GM19468 (cell line): ENCODE results near the gene PSMC3.
"Not testable (repeated sequence)": the region's sequence is repeated elsewhere in the genome, so short reads cannot be mapped to it uniquely, and the experiment has no call there.

Source experiments
- ATAC-seq: cut with Tn5 transposase; IDR thresholded peaks from one replicate; pipeline ENCODE4 v1.9.1; 2021; ENCODE audit warnings: mild to moderate bottlenecking, moderate library complexity, moderate number of reproducible peaks; ENCODE audit not compliant: unreplicated experiment; ENCODE audit errors: extremely low read depth

The PSMC3 gene

DNA sequence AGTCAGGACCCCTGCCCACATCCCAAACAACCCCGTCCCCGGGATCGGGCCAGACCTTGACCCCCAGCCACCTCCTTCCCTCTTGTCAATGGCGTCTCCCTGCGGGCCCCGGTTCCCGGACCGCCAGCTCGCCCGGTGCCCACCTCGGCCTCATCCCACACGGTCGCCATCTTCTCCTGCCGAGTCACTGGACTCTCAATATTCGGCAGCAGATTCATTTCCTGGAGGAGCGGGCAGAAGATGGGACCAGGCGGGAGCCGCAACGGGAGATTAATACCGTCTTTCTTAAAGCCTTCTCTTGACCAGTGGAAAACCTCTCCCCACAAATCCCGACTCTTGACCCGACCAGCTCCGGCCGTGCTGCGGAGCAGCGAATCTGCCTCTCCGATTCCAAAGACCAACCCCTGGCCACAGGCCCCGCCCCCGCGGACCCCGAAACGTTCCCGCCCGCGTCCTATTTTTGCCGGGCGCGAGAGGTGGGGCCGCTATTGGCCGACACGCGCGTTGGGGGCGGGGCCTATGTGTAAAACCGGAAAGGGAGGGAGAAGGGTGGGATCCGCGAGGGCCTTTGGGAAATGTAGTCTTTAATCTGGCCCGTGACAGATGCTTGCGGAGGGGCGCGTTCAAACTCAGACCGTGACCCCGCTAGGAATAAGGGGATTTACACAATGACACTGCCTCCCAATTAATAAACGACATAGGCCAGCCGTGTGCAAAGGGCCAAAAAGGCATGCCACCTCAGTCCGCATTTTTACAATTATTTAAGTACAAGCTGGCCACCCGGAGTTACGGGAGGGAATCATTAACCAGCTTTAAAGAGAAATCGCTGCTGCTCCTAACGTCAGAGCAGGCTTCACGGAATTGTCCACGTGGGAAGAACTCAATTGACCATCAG, at the start of gene PSMC3:
Gene PSMC3, minus strand, starts transcription at position 378 of the 895 bp plus-strand sequence. Its CDS starts 160 bp downstream, at position 218.
- peak; percentile 84 for ATAC-seq

DNA sequence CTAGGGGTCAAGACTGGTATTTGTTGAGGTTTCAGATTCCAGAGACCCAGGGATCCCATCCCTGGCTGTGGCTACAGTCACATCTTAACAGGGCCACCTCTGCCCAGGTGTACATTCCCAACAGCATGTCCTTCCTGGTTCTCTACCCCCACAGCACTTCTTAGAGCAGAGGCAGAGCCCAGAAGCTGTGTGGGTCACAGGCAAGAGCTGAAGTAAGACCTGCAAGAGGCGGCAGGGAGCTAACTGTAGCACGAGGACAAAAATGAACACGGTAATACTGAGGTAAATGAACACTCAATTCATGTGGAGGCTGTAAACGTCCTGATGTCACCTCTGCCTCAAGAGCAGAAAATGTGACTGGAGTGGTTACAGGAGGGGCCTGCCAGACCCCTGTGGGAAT, 44.4 kb upstream of the PSMC3 start:
- no peak for ATAC-seq

- no peak for ATAC-seq
Observed at GRCh38 chr11:47469361-47470179, 43.3 kb upstream of the PSMC3 start.

DNA sequence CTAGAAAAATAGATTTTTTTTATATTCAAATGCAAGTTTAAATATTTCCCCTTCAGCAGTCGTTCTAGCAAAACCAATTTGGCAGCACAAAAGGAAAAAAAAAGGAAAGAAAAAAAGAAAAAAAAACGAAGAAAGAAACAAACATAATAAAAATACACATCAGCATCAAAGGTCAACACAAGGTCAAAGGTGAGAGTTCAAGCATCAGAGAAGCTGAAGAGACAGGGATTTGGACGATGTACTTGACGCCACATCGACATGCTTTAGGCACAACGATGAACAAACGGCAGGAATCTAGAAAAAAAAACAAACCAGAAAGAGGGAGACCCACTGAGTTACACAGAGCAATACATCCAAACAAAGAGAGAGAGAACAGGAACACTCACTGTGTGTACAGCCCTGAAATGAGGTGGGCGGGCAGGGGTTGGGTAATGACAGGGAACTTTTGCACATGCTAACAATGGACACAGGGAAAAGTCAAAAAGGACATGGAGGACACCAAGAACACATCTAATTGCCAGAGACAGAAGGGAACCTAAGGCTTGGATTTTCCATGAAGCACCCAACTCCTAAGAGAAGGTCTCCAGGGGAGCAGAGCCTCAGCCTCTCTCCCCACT, 42.5 kb upstream of the PSMC3 start:
- no peak for ATAC-seq

DNA sequence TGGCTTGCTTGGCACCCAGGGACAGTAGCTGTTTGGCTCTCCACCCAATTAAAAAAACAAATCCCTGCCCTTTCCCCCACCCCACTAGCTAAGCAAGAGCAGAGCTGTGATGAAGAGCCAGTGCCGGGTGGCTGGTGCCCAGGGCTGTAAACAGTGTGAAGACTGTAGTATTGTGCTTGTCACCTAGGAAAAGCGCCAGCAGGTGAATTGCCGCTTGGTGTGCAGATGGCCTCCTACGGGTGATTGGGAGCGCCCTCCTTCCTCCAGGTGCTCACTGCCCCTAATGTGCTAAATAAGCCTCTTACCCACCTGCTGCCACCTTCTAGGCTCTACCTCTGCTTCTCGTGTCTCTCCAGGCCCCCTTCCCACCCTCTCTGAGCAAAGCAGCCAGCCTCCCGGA, 41.1 kb upstream of the PSMC3 start:
- ATAC-seq: no peak

GRCh38 chr11:47466701-47467250, 40.5 kb upstream of the PSMC3 start:
- ATAC-seq: no peak

DNA sequence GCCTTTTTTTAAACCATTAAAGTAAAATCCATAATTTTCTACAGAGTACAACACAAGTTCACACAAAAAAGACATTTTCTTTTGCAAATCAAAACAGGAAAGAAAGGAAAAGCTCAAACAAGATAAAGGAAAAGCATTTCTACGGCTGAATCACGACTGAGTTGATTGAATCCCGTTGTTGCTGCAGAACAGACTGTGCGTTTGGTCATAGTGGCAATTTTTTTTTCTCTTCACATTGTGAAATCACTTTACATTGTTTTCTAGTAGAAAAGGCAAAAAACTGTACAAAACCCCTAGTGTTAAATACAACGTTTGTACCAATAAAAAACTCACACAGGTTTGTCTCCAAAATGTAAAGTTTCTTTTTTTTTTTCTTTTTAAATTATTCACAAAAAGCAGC, 40.0 kb upstream of the PSMC3 start:
- ATAC-seq: no peak

DNA sequence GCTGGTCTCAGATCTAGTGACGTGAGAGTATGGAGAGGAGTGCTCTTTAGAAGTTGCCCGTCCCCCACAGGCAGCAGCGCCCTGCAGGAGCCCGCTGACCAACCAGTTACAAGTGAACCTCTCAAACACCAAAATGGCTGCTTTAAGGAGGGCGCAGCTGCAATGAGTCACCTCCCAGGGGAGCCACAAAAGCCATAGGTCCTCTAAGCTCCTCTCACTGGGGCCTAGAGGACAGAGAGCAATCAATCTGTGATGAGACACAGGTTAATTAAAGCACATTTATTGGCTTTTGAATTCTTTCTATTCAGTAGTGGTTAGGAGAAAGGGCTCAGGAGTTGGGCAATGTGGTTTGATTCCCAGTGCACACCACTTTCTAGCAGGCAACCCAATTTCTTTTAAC, 38.2 kb upstream of the PSMC3 start:
- no peak for ATAC-seq

DNA sequence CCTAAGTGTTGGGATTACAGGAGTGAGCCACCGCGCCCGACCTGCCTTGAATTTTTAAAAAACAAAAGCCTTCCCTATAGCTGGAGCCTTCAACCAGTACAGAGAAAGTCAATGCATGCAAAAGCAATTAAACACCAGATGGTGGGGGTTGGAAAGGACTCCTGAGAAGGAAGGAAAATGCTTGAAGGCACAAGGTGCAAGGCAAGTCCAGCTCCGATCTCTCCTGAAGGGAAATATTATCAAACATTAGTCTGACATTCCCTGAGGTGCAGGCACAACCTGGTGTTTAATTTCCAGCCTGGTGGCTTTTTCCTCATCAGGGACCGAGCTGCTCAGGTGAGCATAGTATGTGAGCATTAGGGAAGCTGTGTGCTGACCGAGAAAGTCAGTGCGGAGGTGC, 35.6 kb upstream of the PSMC3 start:
- no peak for ATAC-seq

GRCh38 chr11:47460571-47461235, 34.5 kb upstream of the PSMC3 start:
- ATAC-seq: no peak

GRCh38 chr11:47454258-47454671, 28.0 kb upstream of the PSMC3 start:
- not testable (repeated sequence) for ATAC-seq

- no peak for ATAC-seq
Observed at GRCh38 chr11:47453365-47453764, 27.1 kb upstream of the PSMC3 start.

DNA sequence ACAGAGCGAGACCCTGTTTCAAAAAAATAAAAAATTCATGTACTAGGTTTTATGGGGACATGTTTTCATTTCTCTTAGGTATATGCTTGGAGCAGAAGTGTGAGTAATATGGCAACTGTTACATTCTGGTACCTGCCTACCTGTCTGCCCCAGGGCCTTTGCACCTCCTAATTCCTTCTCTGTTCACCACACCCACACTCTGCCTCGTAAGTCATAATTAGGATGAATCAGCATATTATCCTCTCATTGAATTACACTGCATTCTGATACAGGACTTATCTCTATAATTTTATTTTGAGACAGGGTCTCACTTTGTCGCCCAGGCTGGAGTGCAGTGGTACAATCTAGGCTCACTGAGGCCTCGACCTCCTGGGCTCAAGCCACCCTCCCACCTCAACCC, 25.8 kb upstream of the PSMC3 start:
- no peak for ATAC-seq

DNA sequence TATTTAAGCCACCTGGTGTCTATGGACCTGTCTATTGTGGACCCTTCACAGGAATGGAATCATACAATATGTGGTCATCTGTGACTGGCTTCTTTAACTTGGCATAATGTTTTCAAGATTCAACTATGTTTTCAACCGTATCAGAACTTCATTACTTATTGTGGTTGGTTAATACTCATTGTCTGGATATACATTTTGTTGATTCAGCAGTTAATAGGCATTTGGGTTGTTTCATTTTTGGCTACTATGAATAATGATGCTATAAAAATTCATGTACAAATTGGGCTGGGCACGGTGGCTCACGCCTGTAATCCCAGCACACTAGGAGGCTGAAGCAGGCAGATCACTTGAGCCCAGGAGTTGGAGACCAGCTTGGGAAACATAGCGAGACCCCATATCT, 25.2 kb upstream of the PSMC3 start:
- ATAC-seq: no peak

- ATAC-seq: no peak
Observed at GRCh38 chr11:47449541-47449940, 23.3 kb upstream of the PSMC3 start.

DNA sequence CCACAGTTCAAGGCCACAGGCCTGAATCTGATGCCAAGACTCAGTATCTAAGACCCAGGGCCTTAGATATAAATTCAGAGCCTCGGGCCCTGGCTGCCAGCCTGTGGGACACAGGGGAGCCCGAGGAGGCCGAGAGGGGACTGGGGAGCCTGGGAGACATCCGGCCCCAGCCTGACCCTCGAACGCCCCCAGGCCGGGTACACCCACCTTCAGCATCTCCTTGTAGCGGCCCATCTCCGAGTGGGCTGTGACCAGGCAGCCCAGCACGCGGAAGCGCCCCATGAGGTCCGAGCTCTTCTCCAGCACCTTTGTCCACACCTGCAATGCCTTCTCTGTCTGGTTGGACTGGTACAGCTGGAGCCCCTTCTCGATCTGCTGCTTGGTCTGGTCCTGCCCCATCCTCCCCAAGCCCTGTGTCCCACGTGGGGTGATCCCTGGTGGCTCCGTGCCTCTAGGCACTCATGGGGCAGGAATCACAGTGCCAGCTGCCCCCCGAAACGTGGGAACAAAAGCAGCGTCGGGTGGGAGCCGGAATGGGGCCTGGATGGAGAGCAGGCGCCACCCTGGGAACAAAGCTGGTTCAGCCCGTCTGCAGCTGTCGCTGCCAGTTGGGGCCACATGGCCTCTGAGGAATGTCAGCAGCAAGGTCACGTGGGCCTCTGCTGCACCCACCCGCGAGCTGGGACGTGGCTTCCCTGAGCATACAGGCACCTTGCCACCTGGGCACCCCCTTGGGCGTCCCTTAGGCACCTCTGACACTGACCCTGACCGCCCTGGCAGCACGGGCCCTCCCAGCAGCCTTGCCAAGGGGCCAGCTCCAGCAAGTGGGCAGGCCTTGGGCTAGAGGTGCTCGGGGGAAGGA, 22.6 kb upstream of the PSMC3 start, which contains the start of gene RAPSN:
Gene RAPSN, minus strand, starts transcription at position 571 of the 862 bp plus-strand sequence. Its CDS starts 172 bp downstream, at position 399.
- no peak for ATAC-seq

GRCh38 chr11:47447906-47448305, 21.7 kb upstream of the PSMC3 start:
- ATAC-seq: no peak

- no peak for ATAC-seq
Observed at GRCh38 chr11:47446833-47447232, 20.6 kb upstream of the PSMC3 start.

DNA sequence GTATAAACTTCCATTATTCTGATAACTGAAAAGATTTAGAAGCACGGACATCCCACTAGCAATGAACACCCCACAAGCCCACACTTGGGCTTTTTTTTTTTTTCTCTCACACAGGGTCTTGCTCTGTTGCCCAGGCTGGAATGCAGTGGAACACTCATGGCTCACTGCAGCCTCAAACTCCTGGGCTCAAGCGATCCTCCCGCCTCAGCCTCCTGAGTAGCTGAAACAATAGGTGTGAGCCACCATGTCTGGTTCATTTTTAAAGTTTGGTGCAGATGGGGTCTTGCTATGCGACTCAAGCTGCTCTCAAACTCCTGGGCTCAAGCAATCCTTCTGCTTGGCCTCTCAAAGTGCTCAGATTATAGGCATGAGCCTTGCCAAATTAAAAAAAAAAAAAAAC, 19.6 kb upstream of the PSMC3 start:
- ATAC-seq: no peak
